ENCODE data around the gene ZNF514.

DNA sequence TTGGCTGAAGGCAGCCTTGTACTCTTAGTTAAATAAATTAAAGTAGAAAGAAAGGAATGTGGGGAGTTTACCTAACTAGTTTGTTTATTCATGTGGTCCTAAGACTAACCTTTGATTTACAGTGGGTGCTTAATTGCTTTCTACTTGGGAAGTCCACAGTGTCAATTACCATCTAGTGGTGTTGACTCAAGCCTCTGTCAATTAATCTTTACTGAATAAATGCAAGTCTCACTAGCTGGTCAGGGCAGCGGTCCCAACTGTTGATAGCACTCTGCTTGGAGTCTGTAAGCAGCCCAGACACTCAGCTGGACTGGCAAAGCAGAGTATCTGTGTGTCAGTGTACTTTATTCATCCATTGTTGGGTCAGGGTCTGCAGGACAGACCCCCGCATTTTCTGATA lies 15.8 kb downstream of the ZNF514 start:
- no peak for TF ChIP-seq POLR2AphosphoS5 (IDR thresholded peaks at IDR 0.05; ENCODE audit: low read depth, low read length)
- TF ChIP-seq, protein P1, sequence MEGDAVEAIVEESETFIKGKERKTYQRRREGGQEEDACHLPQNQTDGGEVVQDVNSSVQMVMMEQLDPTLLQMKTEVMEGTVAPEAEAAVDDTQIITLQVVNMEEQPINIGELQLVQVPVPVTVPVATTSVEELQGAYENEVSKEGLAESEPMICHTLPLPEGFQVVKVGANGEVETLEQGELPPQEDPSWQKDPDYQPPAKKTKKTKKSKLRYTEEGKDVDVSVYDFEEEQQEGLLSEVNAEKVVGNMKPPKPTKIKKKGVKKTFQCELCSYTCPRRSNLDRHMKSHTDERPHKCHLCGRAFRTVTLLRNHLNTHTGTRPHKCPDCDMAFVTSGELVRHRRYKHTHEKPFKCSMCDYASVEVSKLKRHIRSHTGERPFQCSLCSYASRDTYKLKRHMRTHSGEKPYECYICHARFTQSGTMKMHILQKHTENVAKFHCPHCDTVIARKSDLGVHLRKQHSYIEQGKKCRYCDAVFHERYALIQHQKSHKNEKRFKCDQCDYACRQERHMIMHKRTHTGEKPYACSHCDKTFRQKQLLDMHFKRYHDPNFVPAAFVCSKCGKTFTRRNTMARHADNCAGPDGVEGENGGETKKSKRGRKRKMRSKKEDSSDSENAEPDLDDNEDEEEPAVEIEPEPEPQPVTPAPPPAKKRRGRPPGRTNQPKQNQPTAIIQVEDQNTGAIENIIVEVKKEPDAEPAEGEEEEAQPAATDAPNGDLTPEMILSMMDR (IDR thresholded peaks at IDR 0.05) = no peak
- TF ChIP-seq, protein P2, sequence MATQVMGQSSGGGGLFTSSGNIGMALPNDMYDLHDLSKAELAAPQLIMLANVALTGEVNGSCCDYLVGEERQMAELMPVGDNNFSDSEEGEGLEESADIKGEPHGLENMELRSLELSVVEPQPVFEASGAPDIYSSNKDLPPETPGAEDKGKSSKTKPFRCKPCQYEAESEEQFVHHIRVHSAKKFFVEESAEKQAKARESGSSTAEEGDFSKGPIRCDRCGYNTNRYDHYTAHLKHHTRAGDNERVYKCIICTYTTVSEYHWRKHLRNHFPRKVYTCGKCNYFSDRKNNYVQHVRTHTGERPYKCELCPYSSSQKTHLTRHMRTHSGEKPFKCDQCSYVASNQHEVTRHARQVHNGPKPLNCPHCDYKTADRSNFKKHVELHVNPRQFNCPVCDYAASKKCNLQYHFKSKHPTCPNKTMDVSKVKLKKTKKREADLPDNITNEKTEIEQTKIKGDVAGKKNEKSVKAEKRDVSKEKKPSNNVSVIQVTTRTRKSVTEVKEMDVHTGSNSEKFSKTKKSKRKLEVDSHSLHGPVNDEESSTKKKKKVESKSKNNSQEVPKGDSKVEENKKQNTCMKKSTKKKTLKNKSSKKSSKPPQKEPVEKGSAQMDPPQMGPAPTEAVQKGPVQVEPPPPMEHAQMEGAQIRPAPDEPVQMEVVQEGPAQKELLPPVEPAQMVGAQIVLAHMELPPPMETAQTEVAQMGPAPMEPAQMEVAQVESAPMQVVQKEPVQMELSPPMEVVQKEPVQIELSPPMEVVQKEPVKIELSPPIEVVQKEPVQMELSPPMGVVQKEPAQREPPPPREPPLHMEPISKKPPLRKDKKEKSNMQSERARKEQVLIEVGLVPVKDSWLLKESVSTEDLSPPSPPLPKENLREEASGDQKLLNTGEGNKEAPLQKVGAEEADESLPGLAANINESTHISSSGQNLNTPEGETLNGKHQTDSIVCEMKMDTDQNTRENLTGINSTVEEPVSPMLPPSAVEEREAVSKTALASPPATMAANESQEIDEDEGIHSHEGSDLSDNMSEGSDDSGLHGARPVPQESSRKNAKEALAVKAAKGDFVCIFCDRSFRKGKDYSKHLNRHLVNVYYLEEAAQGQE (IDR thresholded peaks at IDR 0.05; ENCODE audit: insufficient read depth in 1 of 2, low read depth in 2 of 2, low read length in 1 of 2) = no peak

Measured in Panc1 (cell line).